Ishikawa (cell line): Measurements from ENCODE around the gene REXO5.

Experiments
- CEBPB ChIP-seq: IDR thresholded peaks from 2 replicates; pipeline ENCODE4 v1.6.1; 2012
- CREB1 ChIP-seq: IDR thresholded peaks from 2 replicates; pipeline ENCODE4 v1.6.1; 2012; ENCODE audit warnings: low read depth
- EP300 ChIP-seq: IDR thresholded peaks from 2 replicates; pipeline ENCODE4 v1.6.1; 2012; ENCODE audit warnings: borderline replicate concordance
- NFIC ChIP-seq: IDR thresholded peaks from 2 replicates; pipeline ENCODE4 v1.6.1; 2012
- TAF1 ChIP-seq: IDR thresholded peaks from 2 replicates; pipeline ENCODE4 v1.6.1; 2012; ENCODE audit warnings: low read depth, mild to moderate bottlenecking
- TCF12 ChIP-seq: IDR thresholded peaks from 2 replicates; pipeline ENCODE4 v1.6.1; 2012; ENCODE audit warnings: low read depth
- TEAD4 ChIP-seq: IDR thresholded peaks from 2 replicates; pipeline ENCODE4 v1.6.1; 2012
- YY1 ChIP-seq: IDR thresholded peaks from 2 replicates; pipeline ENCODE4 v1.6.1; 2012; ENCODE audit warnings: low read depth
- TF ChIP-seq, protein P1 (sequence below): IDR thresholded peaks from 2 replicates; pipeline ENCODE4 v1.6.1; 2012; ENCODE audit warnings: low read depth, mild to moderate bottlenecking
- TF ChIP-seq, protein P2 (sequence below): IDR thresholded peaks from 2 replicates; pipeline ENCODE4 v1.6.1; 2012

DNA sequence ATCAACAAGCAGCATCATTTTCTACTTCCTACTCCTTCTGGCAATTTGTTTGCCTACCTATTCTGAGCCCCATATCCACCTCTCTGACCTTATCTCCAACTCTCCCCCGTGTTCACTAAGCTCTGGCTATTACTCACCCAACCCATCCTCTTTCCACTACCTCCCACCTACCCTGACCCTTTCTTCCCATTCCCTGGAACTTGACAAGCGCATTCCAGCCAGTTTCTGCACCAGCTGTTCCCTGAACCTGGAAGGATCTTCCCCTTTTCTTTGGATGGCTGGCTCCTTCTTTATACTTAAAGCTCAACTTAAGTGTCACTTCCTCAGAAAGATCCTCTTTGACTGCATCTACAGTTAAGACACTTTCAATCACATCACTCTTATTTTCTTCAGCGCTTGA is 91.6 kb downstream of the REXO5 start:
- TF ChIP-seq, protein P1, sequence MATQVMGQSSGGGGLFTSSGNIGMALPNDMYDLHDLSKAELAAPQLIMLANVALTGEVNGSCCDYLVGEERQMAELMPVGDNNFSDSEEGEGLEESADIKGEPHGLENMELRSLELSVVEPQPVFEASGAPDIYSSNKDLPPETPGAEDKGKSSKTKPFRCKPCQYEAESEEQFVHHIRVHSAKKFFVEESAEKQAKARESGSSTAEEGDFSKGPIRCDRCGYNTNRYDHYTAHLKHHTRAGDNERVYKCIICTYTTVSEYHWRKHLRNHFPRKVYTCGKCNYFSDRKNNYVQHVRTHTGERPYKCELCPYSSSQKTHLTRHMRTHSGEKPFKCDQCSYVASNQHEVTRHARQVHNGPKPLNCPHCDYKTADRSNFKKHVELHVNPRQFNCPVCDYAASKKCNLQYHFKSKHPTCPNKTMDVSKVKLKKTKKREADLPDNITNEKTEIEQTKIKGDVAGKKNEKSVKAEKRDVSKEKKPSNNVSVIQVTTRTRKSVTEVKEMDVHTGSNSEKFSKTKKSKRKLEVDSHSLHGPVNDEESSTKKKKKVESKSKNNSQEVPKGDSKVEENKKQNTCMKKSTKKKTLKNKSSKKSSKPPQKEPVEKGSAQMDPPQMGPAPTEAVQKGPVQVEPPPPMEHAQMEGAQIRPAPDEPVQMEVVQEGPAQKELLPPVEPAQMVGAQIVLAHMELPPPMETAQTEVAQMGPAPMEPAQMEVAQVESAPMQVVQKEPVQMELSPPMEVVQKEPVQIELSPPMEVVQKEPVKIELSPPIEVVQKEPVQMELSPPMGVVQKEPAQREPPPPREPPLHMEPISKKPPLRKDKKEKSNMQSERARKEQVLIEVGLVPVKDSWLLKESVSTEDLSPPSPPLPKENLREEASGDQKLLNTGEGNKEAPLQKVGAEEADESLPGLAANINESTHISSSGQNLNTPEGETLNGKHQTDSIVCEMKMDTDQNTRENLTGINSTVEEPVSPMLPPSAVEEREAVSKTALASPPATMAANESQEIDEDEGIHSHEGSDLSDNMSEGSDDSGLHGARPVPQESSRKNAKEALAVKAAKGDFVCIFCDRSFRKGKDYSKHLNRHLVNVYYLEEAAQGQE: no peak
- TF ChIP-seq CREB1 (no peak), TCF12 (no peak), TEAD4 (no peak), NFIC (no peak), EP300 (no peak), CEBPB (no peak), YY1 (no peak), TAF1 (no peak)
- TF ChIP-seq, protein P2, sequence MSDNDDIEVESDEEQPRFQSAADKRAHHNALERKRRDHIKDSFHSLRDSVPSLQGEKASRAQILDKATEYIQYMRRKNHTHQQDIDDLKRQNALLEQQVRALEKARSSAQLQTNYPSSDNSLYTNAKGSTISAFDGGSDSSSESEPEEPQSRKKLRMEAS: no peak
